NT2/D1 (cell line): ENCODE results near the gene BPIFB4.

ENCODE experiments used
- DNase-seq: peaks from one replicate; pipeline ENCODE4 v3.0.0-alpha.2; 2011; ENCODE audit warnings: low read depth, low spot score
- H3K27me3 ChIP-seq: 2 replicates; pipeline ENCODE4 v1.6.0; 2011; ENCODE audit warnings: mild to moderate bottlenecking; ENCODE audit not compliant: insufficient read length, insufficient read depth
- H3K36me3 ChIP-seq: 2 replicates; pipeline ENCODE4 v1.6.1; 2011; ENCODE audit warnings: mild to moderate bottlenecking, low read length, mixed read lengths; ENCODE audit not compliant: insufficient read depth, insufficient read length
- H3K4me1 ChIP-seq: 2 replicates; pipeline ENCODE4 v1.5.1; 2011; ENCODE audit not compliant: insufficient read depth, insufficient read length
- H3K4me3 ChIP-seq: 2 replicates; pipeline ENCODE4 v1.5.1; 2011; ENCODE audit warnings: low read depth; ENCODE audit not compliant: insufficient read length
- H3K9ac ChIP-seq: 2 replicates; pipeline ENCODE4 v1.6.0; 2011; ENCODE audit warnings: low read depth; ENCODE audit not compliant: insufficient read length
- H3K9me3 ChIP-seq: 2 replicates; pipeline ENCODE4 v1.5.1; 2011; ENCODE audit warnings: mild to moderate bottlenecking, low read length; ENCODE audit not compliant: insufficient read depth
- SUZ12 ChIP-seq: IDR thresholded peaks from 2 replicates; pipeline ENCODE4 v1.6.1; 2011; ENCODE audit not compliant: insufficient read length, insufficient read depth; ENCODE audit errors: extremely low read depth
- YY1 ChIP-seq: IDR thresholded peaks from 2 replicates; pipeline ENCODE4 v1.6.1; 2011; ENCODE audit not compliant: insufficient read length, insufficient read depth
- ZNF274 ChIP-seq: IDR thresholded peaks from 2 replicates; pipeline ENCODE4 v1.6.1; 2011; ENCODE audit warnings: mild to moderate bottlenecking, low read depth, low read length

The BPIFB4 gene

GRCh38 chr20:33062105-33062824 is 17.2 kb upstream of the BPIFB4 start:
- Histone ChIP-seq H3K4me1 (no peaks in the 10 kb centered on the region), H3K27me3 (no peaks in the 10 kb centered on the region), H3K4me3 (no peak overlapping the region), H3K36me3 (no peaks in the 10 kb centered on the region), H3K9me3 (no peaks in the 10 kb centered on the region), H3K9ac (no peak overlapping the region)
- no peak for DNase-seq
- TF ChIP-seq SUZ12 (no peak), ZNF274 (no peak), YY1 (no peak)

- TF ChIP-seq YY1 (no peak), SUZ12 (no peak), ZNF274 (no peak)
Measured at GRCh38 chr20:33062825-33063149, 16.7 kb upstream of the BPIFB4 start.

GRCh38 chr20:33063271-33063670 is 16.2 kb upstream of the BPIFB4 start:
- no peaks in the 10 kb centered on the region for H3K36me3 ChIP-seq

More at GRCh38 chr20:33062825-33063149, 16.7 kb upstream of the BPIFB4 start:
- DNase-seq, result no peak
- no peaks in the 10 kb centered on the region for H3K9me3 ChIP-seq
- H3K27me3 ChIP-seq, result no peaks in the 10 kb centered on the region
- H3K4me3 ChIP-seq, result no peak overlapping the region
- H3K36me3 ChIP-seq, result no peaks in the 10 kb centered on the region
- H3K4me1 ChIP-seq, result no peaks in the 10 kb centered on the region
- H3K9ac ChIP-seq, result no peak overlapping the region

GRCh38 chr20:33064572-33065287 is 14.7 kb upstream of the BPIFB4 start:
- Histone ChIP-seq H3K4me1 (no peaks in the 10 kb centered on the region), H3K9ac (no peak overlapping the region), H3K27me3 (no peaks in the 10 kb centered on the region), H3K9me3 (no peaks in the 10 kb centered on the region), H3K36me3 (no peaks in the 10 kb centered on the region), H3K4me3 (no peak overlapping the region)
- no peak for DNase-seq
- no peak for TF ChIP-seq YY1
- no peak for TF ChIP-seq ZNF274
- TF ChIP-seq SUZ12, result no peak

More at GRCh38 chr20:33063271-33063670, 16.2 kb upstream of the BPIFB4 start:
- Histone ChIP-seq H3K4me1 (no peaks in the 10 kb centered on the region), H3K4me3 (no peak overlapping the region), H3K27me3 (no peaks in the 10 kb centered on the region), H3K9ac (no peak overlapping the region), H3K9me3 (no peaks in the 10 kb centered on the region)
- no peak for DNase-seq
- no peak for TF ChIP-seq ZNF274
- no peak for TF ChIP-seq SUZ12
- no peak for TF ChIP-seq YY1

DNA sequence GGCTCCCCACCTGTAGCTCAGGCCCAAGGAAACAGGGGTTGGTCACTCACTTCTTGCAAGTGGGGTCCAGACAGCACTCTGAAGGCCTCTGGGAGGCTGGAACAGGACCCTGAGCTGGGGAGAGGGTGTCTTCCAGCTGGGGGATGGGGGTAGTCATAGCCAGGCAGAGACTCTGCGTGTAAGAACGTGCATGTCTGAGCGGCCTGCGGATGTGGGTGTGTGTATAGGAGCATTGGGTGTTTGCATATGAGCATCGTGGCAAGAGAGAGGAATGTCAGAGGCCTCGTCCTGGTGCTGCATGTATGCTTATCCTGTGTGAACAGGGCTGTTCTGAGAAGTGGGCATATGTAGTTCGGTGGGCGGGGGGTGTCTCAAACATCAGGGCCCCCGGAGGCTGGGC is 13.7 kb upstream of the BPIFB4 start:
- Histone ChIP-seq H3K9ac (no peak overlapping the region), H3K9me3 (no peaks in the 10 kb centered on the region), H3K36me3 (no peaks in the 10 kb centered on the region), H3K4me3 (no peak overlapping the region), H3K27me3 (no peaks in the 10 kb centered on the region), H3K4me1 (no peaks in the 10 kb centered on the region)
- no peak for DNase-seq
- TF ChIP-seq ZNF274 (no peak), SUZ12 (no peak), YY1 (no peak)

DNA sequence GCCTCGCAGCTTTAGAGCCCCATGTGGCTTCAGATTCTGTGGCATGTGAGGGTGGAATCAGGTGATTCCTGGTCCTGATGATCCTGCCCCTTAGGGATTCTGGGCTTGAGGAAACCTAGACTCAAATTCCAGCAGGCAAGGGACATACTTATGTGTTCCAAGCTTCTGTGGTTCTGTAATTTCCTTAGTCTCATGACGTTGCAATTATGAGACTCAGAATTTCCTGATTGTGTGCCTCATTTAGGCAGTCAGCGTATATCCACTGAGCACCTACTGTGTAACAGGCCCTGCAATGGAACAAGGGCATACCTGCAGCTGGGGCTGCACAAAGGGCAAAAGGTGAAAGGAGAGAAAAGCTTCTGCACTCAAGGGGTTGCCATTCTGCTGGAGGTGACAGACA is 11.6 kb upstream of the BPIFB4 start:
- no peak for DNase-seq
- H3K9me3 ChIP-seq, result no peaks in the 10 kb centered on the region
- H3K27me3 ChIP-seq, result no peaks in the 10 kb centered on the region
- no peaks in the 10 kb centered on the region for H3K36me3 ChIP-seq
- no peaks in the 10 kb centered on the region for H3K4me1 ChIP-seq
- no peak for TF ChIP-seq ZNF274
- no peak for TF ChIP-seq YY1
- no peak for TF ChIP-seq SUZ12
- no peak overlapping the region for H3K4me3 ChIP-seq
- H3K9ac ChIP-seq, result no peak overlapping the region

- Histone ChIP-seq H3K4me3 (no peak overlapping the region), H3K4me1 (no peaks in the 10 kb centered on the region), H3K27me3 (no peaks in the 10 kb centered on the region), H3K9ac (no peak overlapping the region), H3K9me3 (no peaks in the 10 kb centered on the region), H3K36me3 (no peaks in the 10 kb centered on the region)
- no peak for DNase-seq
- TF ChIP-seq YY1, result no peak
- no peak for TF ChIP-seq SUZ12
- no peak for TF ChIP-seq ZNF274
Measured at GRCh38 chr20:33068251-33068939, 11.0 kb upstream of the BPIFB4 start.
